Upper lobe of left lung (tissue), 4 donors: ENCODE results near the gene NGEF.

Experiments used
- CTCF ChIP-seq, 6 experiments: fragments of 450-650 bp in 4 of 6; fragments of 200-600 bp in 2 of 6; sonication (generic) in 2 of 6; IDR thresholded peaks; one replicate each; pipeline ENCODE4 v1.5.1; 2016 to 2019; ENCODE audit warnings: antibody characterized with exemption in 6 of 6
- EP300 ChIP-seq, 4 donors: sonication (generic); formaldehyde crosslinking; IDR thresholded peaks; one replicate each; pipeline ENCODE4 v1.5.1; 2017; ENCODE audit warnings: antibody characterized with exemption in 4 of 4, control low read depth in 2 of 4
- POLR2A ChIP-seq, 4 donors: fragments of 450-650 bp; IDR thresholded peaks; one replicate each; pipeline ENCODE4 v1.5.1; 2016 to 2017; ENCODE audit warnings: antibody characterized with exemption in 4 of 4, mild to moderate bottlenecking in 2 of 4
- POLR2AphosphoS5 ChIP-seq, 2 donors: sonication (generic); formaldehyde crosslinking; IDR thresholded peaks; one replicate each; pipeline ENCODE4 v1.5.1; 2017; ENCODE audit warnings: antibody characterized with exemption in 2 of 2

GRCh38 chr2:232970051-232970450 lies 43.0 kb downstream of the NGEF start:
- TF ChIP-seq CTCF (IDR thresholded peaks at IDR 0.05) (no peak), POLR2A (IDR thresholded peaks at IDR 0.05) (no peak), EP300 (IDR thresholded peaks at IDR 0.05) (no peak), POLR2AphosphoS5 (IDR thresholded peaks at IDR 0.05) (no peak)
